Kidney (tissue), 14 donors: ENCODE measurements around the gene CSAD. TPM values are rescaled to one million over a fixed set of nuclear protein-coding genes. Genes with fewer than 3 reads are reported as not detected.

Source experiments
- DNase-seq, 5 donors: peaks; one replicate each; pipeline ENCODE4 v3.0.0-alpha.2; 2013 to 2020
- FAIRE-seq: peaks from 2 replicates; lab custom pipeline; 2012; peaks lifted over from hg19 to GRCh38; lab: Jason Lieb, UNC
- H3K27ac ChIP-seq, 2 donors: one replicate each; pipeline ENCODE4 v1.7.0; 2013; ENCODE audit warnings: low read depth in 2 of 2, low read length in 2 of 2, inconsistent platforms in 1 of 2
- H3K27me3 ChIP-seq: one replicate; pipeline ENCODE4 v1.7.1; 2013; ENCODE audit warnings: low read length, inconsistent platforms; ENCODE audit not compliant: control insufficient read depth, insufficient read depth
- H3K36me3 ChIP-seq, 3 donors: one replicate each; pipeline versions ENCODE4 v1.7.0 to v1.7.1; 2013; ENCODE audit warnings: low read length in 3 of 3, control low read depth in 1 of 3, inconsistent platforms in 1 of 3; ENCODE audit not compliant: insufficient read depth in 3 of 3, control insufficient read depth in 2 of 3
- H3K4me1 ChIP-seq, 3 donors: one replicate each; pipeline versions ENCODE4 v1.7.0 to v1.7.1; 2013; ENCODE audit warnings: low read length in 3 of 3, inconsistent platforms in 1 of 3, low read depth in 1 of 3; ENCODE audit not compliant: control insufficient read depth in 2 of 3, insufficient read depth in 2 of 3
- H3K4me3 ChIP-seq, 3 donors: one replicate each; pipeline versions ENCODE4 v1.7.0 to v1.8.1; 2013; ENCODE audit warnings: low read length in 3 of 3, control low read depth in 1 of 3, inconsistent platforms in 1 of 3
- H3K9ac ChIP-seq, 3 donors: one replicate each; pipeline versions ENCODE4 v1.7.0 to v1.7.1; 2013; ENCODE audit warnings: low read length in 3 of 3, control low read depth in 1 of 3, inconsistent platforms in 1 of 3
- H3K9me3 ChIP-seq, 3 donors: one replicate each; pipeline versions ENCODE4 v1.7.0 to v1.7.1; 2013; ENCODE audit warnings: low read length in 3 of 3, control low read depth in 1 of 3, inconsistent platforms in 1 of 3; ENCODE audit not compliant: control insufficient read depth in 2 of 3, insufficient read depth in 1 of 3
- CTCF ChIP-seq: IDR thresholded peaks from 3 replicates; pipeline ENCODE4 v1.5.1; 2012; ENCODE audit warnings: mild to moderate bottlenecking, moderate library complexity, borderline replicate concordance; ENCODE audit not compliant: insufficient read depth; ENCODE audit errors: extremely low read depth
- intact Hi-C: fragments of 100-400 bp; cut with DNase I; formaldehyde crosslinking; loops from one replicate; pipeline ENCODE4 v1.11.1; 2022
- polyA plus RNA-seq: library from polyadenylated mRNA; stranded (reverse); fragments of 350-450 nt; fragmentation: Illumina TruSeq; extraction: RNeasy Lipid Tissue Mini Kit (QIAGEN cat#74804); gene quantifications from one replicate; pipeline ENCODE4 v1.2.3, GENCODE V29; 2014; ENCODE audit warnings: low read depth, low replicate concordance; ENCODE audit not compliant: insufficient read depth
- total RNA-seq: library from RNA; stranded (reverse); fragmentation: NEBNext Ultra II Directional; extraction: Animal tissue kit (Norgen Biotek cat#: 25700); gene quantifications from one replicate; pipeline ENCODE4 v1.2.1, GENCODE V29; 2021
- donor health status: control.
- donor health status: control.
- donor health status: control.
- donor health status: control.
- donor health status: control.
- donor health status: DM: yes; HTN: yes; CAD: no.
- donor health status: Normal renal cell carcinoma (clear cell type).

The CSAD gene
- total and polyA plus RNA-seq, 2 donors from 2014 or later: 24.0 to 39.1 TPM

- Histone ChIP-seq H3K4me3 (no peak overlapping the region), H3K9ac (no peak overlapping the region), H3K9me3 (no peaks in the 10 kb centered on the region), H3K36me3 (no peaks in the 10 kb centered on the region), H3K4me1 (no peaks in the 10 kb centered on the region), H3K27me3 (no peaks in the 10 kb centered on the region), H3K27ac (no peak overlapping the region)
- intact Hi-C loops: no loop called here
- no peak for FAIRE-seq
- TF ChIP-seq CTCF: no peak
- no peak for DNase-seq
These were observed 53.6 kb downstream of the CSAD start for GRCh38 chr12:53127169-53127568.

GRCh38 chr12:53124352-53124723 is 56.4 kb downstream of the CSAD start:
- no peak for TF ChIP-seq CTCF
- H3K9me3 ChIP-seq: no peaks in the 10 kb centered on the region
- intact Hi-C loops: no loop called here
- DNase-seq: no peak
- H3K4me1 ChIP-seq: no peaks in the 10 kb centered on the region
- no peak overlapping the region for H3K4me3 ChIP-seq
- FAIRE-seq: no peak
- H3K27ac ChIP-seq: no peak overlapping the region
- H3K36me3 ChIP-seq: no peaks in the 10 kb centered on the region
- no peak overlapping the region for H3K9ac ChIP-seq
- H3K27me3 ChIP-seq: no peaks in the 10 kb centered on the region

GRCh38 chr12:53123578-53124351 is 57.0 kb downstream of the CSAD start:
- Histone ChIP-seq H3K9me3 (no peaks in the 10 kb centered on the region), H3K4me1 (no peaks in the 10 kb centered on the region), H3K36me3 (no peaks in the 10 kb centered on the region), H3K9ac (no peak overlapping the region), H3K27ac (no peak overlapping the region), H3K27me3 (no peaks in the 10 kb centered on the region), H3K4me3 (no peak overlapping the region)
- intact Hi-C loops: no loop called here
- FAIRE-seq: no peak
- no peak for TF ChIP-seq CTCF
- no peak for DNase-seq
